SK-N-SH treated with all-trans-retinoic acid at 6 μM for 48 hours (cell line): Measurements from ENCODE around the gene BOD1.

Experiments
- ARNTL ChIP-seq: fragments of 450-650 bp; formaldehyde crosslinking; IDR thresholded peaks from 2 replicates; pipeline ENCODE4 v1.5.0; 2020; ENCODE audit warnings: low read depth, mild to moderate bottlenecking, moderate library complexity, borderline replicate concordance
- ISL1 ChIP-seq: fragments of 250-450 bp; sonication (Bioruptor Pico); IDR thresholded peaks from 2 replicates; pipeline ENCODE4 v2.1.2; 2022; ENCODE audit warnings: mild to moderate bottlenecking, moderate library complexity
- RARB ChIP-seq: fragments of 250-450 bp; sonication (Bioruptor Pico); IDR thresholded peaks from 2 replicates; pipeline ENCODE4 v1.8.0; 2021; ENCODE audit warnings: mild to moderate bottlenecking, moderate library complexity

- TF ChIP-seq RARB (CRISPR knock-in tag) = no peak
- TF ChIP-seq ISL1 (CRISPR knock-in tag) = no peak
- no peak for TF ChIP-seq ARNTL (CRISPR knock-in tag)
Measured at GRCh38 chr5:173577817-173578216, 38.6 kb downstream of the BOD1 start.
